Fibroblast of upper back skin (primary cell): ENCODE data around the gene TBC1D10B.
"Not testable (repeated sequence)": the region's sequence is repeated elsewhere in the genome, so short reads cannot be mapped to it uniquely, and the experiment has no call there.

Source experiments
- DNase-seq: peaks from one replicate; pipeline ENCODE4 v3.0.0-alpha.2; 2013

The TBC1D10B gene

GRCh38 chr16:30318647-30319046, 51.6 kb downstream of the TBC1D10B start:
- DNase-seq, result not testable (repeated sequence)

- not testable (repeated sequence) for DNase-seq
These were observed 59.4 kb downstream of the TBC1D10B start for GRCh38 chr16:30310937-30311336.

- DNase-seq, result not testable (repeated sequence)
These were observed 61.0 kb downstream of the TBC1D10B start for GRCh38 chr16:30309255-30309654.
